ENCODE measurements around the gene SPRR5. TPM values are rescaled to one million over a fixed set of nuclear protein-coding genes. Genes with fewer than 3 reads are reported as not detected.

The SPRR5 gene
- total and polyA plus RNA-seq, 9 of the 15 experiments (the other 6 are each of a cell fraction or from before 2014, with no cell fraction given), result not detected

DNA sequence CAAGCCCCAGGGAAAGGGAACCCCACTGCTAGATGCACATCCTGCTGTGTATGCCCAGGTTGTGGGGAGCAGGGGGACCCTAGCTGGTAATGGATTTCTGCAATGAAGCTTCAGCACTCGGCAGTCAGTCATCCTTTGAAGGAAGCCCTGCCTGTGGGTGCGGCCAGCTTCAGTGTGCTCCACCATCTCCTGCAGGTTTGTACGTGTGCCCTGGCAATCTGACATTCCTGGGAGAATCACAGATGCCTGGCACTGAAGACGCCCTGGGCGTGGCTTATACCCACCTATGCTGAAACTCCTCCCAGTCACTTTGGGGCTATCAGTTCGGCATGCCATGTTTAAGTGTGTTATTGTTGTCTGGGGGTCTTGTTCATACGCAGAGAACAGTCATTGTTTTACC, 6.8 kb downstream of the SPRR5 start (continued):
- no peak for TF ChIP-seq CHD7 (IDR thresholded peaks at IDR 0.05; ENCODE audit: low read depth, low read length)
- no peak for TF ChIP-seq DDX20 (tag; IDR thresholded peaks at IDR 0.05; ENCODE audit: low read depth)
- no peak for TF ChIP-seq ZNF3 (CRISPR knock-in tag; IDR thresholded peaks at IDR 0.05)
- TF ChIP-seq, protein P1, sequence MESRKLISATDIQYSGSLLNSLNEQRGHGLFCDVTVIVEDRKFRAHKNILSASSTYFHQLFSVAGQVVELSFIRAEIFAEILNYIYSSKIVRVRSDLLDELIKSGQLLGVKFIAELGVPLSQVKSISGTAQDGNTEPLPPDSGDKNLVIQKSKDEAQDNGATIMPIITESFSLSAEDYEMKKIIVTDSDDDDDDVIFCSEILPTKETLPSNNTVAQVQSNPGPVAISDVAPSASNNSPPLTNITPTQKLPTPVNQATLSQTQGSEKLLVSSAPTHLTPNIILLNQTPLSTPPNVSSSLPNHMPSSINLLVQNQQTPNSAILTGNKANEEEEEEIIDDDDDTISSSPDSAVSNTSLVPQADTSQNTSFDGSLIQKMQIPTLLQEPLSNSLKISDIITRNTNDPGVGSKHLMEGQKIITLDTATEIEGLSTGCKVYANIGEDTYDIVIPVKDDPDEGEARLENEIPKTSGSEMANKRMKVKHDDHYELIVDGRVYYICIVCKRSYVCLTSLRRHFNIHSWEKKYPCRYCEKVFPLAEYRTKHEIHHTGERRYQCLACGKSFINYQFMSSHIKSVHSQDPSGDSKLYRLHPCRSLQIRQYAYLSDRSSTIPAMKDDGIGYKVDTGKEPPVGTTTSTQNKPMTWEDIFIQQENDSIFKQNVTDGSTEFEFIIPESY (CRISPR knock-in tag; IDR thresholded peaks at IDR 0.05), result no peak
- no peak for TF ChIP-seq NR4A1 (CRISPR knock-in tag; IDR thresholded peaks at IDR 0.05)
- TF ChIP-seq NR4A1 (tag; IDR thresholded peaks at IDR 0.05), result no peak
- TF ChIP-seq, protein P2, sequence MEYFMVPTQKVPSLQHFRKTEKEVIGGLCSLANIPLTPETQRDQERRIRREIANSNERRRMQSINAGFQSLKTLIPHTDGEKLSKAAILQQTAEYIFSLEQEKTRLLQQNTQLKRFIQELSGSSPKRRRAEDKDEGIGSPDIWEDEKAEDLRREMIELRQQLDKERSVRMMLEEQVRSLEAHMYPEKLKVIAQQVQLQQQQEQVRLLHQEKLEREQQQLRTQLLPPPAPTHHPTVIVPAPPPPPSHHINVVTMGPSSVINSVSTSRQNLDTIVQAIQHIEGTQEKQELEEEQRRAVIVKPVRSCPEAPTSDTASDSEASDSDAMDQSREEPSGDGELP (CRISPR knock-in tag; IDR thresholded peaks at IDR 0.05; ENCODE audit: borderline replicate concordance), result no peak

Measured in K562 (cell line).